NCI-H2227 (cell line): ENCODE measurements around the gene EPHA6.
"Not testable (repeated sequence)": the region's sequence is repeated elsewhere in the genome, so short reads cannot be mapped to it uniquely, and the experiment has no call there.

ENCODE experiments used
- DNase-seq: peaks from one replicate; lab custom pipeline; 2025; ENCODE audit not compliant: unreplicated experiment; lab: John Stamatoyannopoulos, UW

EPHA6 gene

GRCh38 chr3:97421565-97421964, 607.2 kb downstream of the EPHA6 start:
- DNase-seq = no peak

- DNase-seq = no peak
These were observed 610.6 kb downstream of the EPHA6 start for GRCh38 chr3:97425002-97425401.

DNA sequence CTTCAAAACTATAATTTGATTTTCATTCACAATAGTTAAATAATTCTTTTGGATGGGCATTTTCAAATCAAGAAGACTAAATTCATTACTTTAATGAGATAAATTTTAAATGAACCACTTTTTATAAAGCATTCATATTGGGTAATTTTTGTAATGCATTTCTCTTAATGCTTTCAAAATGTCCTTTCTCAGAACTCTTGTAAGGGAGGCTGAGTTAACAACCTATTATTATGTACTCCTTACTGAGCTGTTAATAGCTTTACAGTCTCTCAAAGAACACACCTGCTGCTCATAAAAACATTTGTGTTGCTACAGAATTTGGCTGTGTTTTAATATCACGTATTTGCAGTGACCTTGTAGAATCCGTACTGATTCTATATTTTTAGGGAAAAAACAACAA, 616.2 kb downstream of the EPHA6 start:
- peak; percentile 59 for DNase-seq

- no peak for DNase-seq
These were observed 618.5 kb downstream of the EPHA6 start for GRCh38 chr3:97432914-97433313.

DNA sequence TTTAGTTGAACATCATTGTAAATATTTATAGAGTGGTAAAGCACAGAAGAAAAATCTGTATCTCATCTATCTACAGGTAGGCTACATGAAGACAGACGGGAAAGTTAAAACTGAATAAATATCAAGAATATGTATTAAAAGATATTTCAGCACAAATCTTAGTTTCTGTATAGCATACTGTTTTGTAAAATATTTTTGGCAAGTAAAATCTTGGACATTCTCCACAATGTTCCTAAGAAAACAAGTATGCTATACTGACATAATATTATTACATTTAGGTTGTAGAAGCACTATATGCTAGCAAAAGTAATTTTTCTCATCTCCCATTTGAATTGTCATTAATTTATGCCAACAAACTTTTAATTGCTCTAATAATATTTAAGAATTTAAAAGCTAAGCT, 623.7 kb downstream of the EPHA6 start:
- no peak for DNase-seq

DNA sequence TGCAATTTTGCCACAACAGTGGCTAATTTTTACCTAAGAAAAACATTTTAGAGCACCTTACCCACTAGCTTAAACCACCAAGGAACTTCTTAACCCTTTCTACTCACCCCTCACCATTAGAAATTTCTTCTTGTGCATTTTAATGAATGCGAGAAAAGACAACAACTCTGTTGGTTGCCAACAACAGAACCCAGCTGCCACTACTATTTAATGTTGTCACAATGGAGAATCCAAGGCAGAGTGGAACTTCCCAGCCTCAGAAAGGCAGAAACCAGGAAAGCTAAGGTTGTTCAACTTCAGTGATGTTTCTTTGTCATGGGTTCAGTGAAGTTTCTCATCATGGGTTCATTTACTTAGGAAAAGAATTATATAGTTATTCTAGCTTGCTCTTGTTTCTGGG, 625.0 kb downstream of the EPHA6 start:
- no peak for DNase-seq

DNA sequence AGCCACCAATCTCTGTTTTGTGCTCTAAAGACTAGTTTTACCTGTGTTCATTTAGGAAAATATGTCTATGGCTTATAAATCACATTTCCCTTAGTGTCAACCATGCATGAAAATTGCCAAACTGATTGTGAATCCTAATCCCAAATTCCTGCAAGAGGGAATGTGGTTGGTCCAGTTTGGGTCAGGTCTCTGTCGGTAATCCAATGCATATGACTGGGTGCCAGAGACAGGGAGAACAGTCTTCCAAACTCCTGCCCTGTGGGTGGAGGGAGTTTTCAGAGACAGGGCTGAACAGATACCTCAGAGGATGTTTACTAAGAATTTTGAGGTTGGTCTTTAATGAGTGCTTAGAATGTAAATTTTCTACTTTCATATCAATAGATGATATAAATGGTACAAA, 649.6 kb downstream of the EPHA6 start:
- DNase-seq = no peak

DNA sequence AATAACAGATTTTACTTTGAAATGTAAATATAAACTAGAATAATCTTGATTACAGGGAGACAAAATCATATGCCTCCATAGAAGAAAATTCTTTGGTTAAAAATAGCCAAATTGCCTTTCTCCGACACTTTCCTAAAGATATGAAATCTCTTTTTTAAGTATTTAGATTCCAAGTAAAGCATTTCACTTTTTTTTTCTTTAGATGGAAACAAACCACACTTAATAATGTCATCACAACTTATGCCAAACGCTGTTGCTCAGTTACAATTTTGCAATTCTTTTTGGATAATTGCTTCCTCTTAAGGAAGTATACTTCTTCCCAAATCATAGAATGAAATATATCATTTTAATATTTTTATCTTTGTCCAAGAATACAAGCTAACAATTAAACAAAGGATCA, 656.1 kb downstream of the EPHA6 start:
- no peak for DNase-seq

GRCh38 chr3:97479740-97480139, 665.3 kb downstream of the EPHA6 start:
- DNase-seq = peak; percentile 3

GRCh38 chr3:97480696-97481289, 666.4 kb downstream of the EPHA6 start:
- DNase-seq = not testable (repeated sequence)

GRCh38 chr3:97481416-97481815, 667.0 kb downstream of the EPHA6 start:
- no peak for DNase-seq

DNA sequence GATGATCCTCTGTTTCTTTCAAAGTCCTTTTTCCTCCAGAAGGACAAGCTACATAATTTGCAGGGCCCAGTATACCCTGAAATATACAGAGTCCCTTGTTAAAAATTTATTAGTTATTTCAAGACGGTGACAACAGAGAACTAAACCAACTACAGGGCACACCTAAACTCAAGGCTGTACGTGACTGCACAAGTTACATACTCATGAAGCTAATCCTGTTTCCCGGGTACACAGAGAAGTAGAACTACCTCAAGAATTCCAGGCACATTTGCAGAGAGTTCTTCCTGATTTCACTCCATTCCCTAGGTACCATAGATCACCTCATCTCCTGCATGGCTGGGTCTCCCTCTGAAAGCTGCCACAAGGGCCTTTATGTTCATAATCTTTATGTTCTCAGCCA, 670.8 kb downstream of the EPHA6 start:
- DNase-seq = no peak

- no peak for DNase-seq
These were observed 673.2 kb downstream of the EPHA6 start for GRCh38 chr3:97487587-97487986.

GRCh38 chr3:97488741-97489140, 674.3 kb downstream of the EPHA6 start:
- DNase-seq = no peak

GRCh38 chr3:97495896-97496295, 681.5 kb downstream of the EPHA6 start:
- no peak for DNase-seq

DNA sequence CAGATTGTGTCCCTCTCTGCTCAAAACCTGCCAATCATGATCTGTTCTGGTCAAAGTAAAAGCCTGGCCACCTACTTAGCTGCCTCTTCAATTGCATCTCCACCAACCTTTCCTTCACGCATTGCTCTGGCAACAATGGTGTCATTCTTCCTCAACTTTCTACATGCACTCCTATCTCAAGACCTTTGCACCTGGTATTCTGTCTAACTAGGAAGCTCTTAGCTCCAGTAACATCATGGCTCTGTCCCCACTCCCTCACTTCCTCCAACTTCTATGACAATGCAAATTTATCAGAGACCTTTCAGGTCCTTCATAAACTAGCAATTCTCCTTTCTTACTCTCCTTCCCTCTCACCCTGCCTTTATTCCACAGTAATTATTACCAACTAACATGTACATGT, 682.7 kb downstream of the EPHA6 start:
- DNase-seq = no peak

GRCh38 chr3:97504463-97504862, 690.1 kb downstream of the EPHA6 start:
- peak; percentile 1 for DNase-seq

DNA sequence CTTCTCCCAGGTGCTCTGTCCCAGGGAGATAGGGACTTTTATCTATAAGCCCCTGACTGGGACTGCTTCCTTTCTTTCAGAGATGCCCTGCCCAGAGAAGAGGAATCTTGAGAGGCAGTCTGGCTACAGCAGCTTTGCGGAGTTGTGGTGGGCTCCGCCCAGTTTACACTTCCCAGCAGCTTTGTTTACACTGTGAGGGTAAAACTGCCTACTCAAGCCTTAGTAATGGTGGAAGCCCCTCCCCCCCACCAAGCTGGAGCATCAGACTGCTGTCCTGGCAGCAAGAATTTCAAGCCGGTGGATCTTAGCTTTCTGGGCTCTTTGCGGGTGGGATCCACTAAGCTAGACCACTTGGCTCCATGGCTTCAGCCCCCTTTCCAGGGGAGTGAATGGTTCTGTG, 696.4 kb downstream of the EPHA6 start:
- DNase-seq = no peak

- no peak for DNase-seq
These were observed 700.7 kb downstream of the EPHA6 start for GRCh38 chr3:97515076-97515475.

DNA sequence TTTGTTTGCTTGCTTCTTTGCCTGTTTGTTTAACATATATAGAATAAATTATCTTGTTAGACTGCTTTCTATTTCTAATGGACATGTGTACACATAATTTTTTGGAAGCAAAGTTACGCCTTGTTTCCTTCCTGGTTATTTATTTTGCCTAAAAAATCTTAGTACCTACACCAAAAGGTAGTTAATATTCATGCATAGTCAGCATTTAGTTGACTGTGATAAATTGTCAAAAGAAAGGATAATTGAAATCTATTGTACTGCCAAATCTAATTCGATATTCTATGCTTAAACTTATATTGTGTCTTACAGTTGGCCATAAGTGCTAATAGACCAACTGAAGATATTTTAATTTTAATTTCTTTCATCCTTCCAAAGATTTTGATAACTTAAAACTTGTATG, 716.3 kb downstream of the EPHA6 start:
- DNase-seq = no peak

GRCh38 chr3:97547573-97547972, 733.2 kb downstream of the EPHA6 start:
- DNase-seq = not testable (repeated sequence)

GRCh38 chr3:97550408-97550807, 736.0 kb downstream of the EPHA6 start:
- DNase-seq = no peak

DNA sequence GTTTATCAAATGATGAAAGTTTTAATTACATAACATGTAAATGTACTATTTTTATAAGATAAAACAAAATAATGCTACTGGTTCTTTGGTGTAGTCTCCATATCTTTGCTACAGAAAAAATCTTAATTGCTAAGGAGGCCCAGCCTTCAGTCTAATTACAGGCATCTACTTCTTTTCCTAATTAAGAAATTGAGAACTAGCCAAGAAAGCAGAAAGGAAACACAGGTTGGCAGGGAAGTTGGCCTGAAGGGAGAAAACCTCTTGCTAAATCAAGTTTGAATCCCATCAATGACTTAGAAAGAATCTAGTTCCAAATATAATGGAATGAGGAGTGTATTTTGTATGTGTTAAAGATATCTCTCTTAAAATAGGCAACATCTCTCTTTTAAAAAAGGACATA, 737.8 kb downstream of the EPHA6 start:
- DNase-seq = no peak

- DNase-seq = no peak
These were observed 761.3 kb downstream of the EPHA6 start for GRCh38 chr3:97575742-97576141.
